Erythroblast (primary cell): ENCODE data around the gene CIAO1.
"Not testable (repeated sequence)": the region's sequence is repeated elsewhere in the genome, so short reads cannot be mapped to it uniquely, and the experiment has no call there.

Experiments used
- DNase-seq, 2 experiments: peaks; one replicate each; lab custom pipeline; 2025; lab: John Stamatoyannopoulos, UW
- GATA1 ChIP-seq: IDR thresholded peaks from 2 replicates; pipeline ENCODE4 v1.6.1; 2011; ENCODE audit warnings: low read depth, mild to moderate bottlenecking, control low read depth, low read length, moderate library complexity
- POLR2A ChIP-seq: IDR thresholded peaks from 2 replicates; pipeline ENCODE4 v1.6.1; 2011; ENCODE audit warnings: mild to moderate bottlenecking, low read length

CIAO1 gene

DNA sequence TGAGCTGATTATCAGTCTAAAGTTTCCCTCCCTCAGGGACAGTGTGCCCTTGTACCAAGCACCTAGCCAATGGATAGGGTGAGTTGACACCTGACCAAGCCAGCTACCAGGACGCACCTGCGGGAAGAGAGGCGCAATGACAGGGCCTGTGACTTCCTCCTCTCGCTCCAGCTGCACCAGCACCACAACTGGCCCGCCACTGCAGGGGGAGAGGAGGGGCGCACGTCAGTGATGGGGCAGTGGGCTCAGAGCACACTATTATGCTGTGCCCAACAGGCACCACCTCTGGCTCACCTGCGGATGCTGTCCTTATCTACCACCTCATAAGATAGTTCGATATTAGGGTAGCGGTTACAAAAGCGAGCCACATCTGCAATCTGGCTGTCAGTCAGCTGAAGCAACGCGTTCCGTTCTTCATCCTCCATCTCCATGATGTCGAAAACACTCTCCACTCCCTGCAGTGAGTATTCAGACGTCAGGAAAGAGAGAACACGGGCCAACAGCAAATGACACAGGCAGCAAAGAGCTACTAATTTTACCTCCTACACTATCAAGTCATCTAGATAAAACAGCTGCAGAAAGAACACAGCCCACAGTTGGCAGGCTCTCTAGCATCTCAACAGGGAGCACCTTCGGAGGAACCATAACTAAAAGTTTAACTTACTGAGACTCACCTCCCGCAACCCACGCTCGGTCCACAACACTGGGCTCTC lies 10.9 kb downstream of the CIAO1 start:
- no peak for DNase-seq
- TF ChIP-seq POLR2A = no peak
- TF ChIP-seq GATA1 = no peak

DNA sequence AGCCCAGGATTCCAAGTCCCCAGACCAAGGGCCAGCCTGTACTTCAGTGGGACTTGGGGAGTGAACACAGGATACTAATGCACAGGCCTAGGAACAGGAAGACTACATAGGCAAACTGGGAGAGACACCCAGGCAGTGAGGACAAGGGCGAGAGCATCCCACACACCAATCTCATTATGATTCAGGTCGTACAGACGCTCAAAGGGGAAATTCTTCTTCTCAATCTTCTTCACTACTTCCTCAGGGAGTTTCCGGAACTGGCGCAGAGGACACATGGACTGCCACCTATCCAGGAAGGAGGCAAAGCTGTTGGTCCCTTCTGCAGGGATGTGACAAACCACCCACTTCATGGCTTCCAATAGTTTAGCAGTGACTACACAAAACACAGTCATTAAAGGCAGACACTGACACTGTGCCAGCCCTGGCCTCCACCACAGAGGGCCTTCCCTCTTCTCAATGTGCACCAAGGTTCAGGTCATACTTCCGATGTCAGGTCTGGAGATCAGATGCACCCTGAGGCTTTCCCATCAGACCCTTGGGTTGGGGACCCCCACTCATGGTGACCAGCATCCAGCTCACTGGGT lies 21.3 kb downstream of the CIAO1 start:
- no peak for DNase-seq
- no peak for TF ChIP-seq GATA1
- no peak for TF ChIP-seq POLR2A

GRCh38 chr2:96291751-96292150 lies 25.7 kb downstream of the CIAO1 start:
- DNase-seq = no peak
- no peak for TF ChIP-seq GATA1
- TF ChIP-seq POLR2A = no peak

DNA sequence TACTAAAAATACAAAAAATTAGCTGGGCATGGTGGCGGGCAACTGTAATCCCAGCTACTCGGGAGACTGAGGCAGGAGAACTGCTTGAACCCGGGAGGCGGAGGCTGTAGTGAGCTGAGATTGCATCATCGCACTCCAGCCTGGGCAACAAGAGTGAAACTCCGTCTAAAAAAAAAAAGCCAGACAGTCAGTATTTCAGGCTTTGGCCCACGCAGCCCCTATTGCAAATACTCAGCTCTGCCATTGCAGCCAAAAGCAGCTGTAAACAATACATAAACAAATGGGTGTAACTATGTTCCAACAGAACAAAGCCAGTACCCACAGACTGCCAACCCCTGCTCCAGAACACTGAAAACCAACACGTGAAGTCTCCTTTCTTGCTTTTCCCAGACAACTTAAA lies 28.2 kb downstream of the CIAO1 start:
- DNase-seq = not testable (repeated sequence)

GRCh38 chr2:96296925-96297324 lies 30.9 kb downstream of the CIAO1 start:
- TF ChIP-seq POLR2A = no peak
- no peak for TF ChIP-seq GATA1
- no peak for DNase-seq

- DNase-seq = peak; percentile 57 to 83
- TF ChIP-seq POLR2A = no peak
- TF ChIP-seq GATA1 = no peak
Measured at GRCh38 chr2:96301865-96302264, 35.8 kb downstream of the CIAO1 start.

DNA sequence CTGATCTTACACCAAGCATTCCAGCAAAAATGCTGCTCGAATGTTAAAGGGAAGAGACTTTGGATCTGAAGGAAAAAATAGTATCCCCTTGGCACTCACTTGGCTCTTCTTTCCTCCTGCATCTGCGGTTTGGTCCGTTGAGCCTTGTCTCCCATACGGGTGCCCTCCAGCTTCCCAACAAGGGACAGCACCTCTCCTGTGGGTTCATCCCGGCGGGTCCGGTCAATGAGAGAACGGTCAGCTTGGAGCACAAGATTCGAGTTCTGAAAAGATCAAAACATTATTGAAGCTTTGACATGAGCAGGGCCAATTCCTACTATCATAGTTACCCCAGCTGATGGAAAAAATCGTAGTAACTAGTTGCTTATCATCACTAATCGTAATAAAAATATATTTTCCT lies 38.6 kb downstream of the CIAO1 start:
- TF ChIP-seq GATA1 = no peak
- no peak for DNase-seq

- no peak for TF ChIP-seq GATA1
- peak; percentile 96 for TF ChIP-seq POLR2A
- DNase-seq = peak; percentile 94
Measured at GRCh38 chr2:96305091-96305978, 39.3 kb downstream of the CIAO1 start, which contains the start of gene SNRNP200. TSS of gene SNRNP200 (minus strand) at chr2:96305546. CDS start at chr2:96305437, 109 bp downstream.

- TF ChIP-seq POLR2A = no peak
- TF ChIP-seq GATA1 = no peak
- peak in 1 of 2 experiments; percentile 40 for DNase-seq
Measured at GRCh38 chr2:96305979-96306308, 39.9 kb downstream of the CIAO1 start.

DNA sequence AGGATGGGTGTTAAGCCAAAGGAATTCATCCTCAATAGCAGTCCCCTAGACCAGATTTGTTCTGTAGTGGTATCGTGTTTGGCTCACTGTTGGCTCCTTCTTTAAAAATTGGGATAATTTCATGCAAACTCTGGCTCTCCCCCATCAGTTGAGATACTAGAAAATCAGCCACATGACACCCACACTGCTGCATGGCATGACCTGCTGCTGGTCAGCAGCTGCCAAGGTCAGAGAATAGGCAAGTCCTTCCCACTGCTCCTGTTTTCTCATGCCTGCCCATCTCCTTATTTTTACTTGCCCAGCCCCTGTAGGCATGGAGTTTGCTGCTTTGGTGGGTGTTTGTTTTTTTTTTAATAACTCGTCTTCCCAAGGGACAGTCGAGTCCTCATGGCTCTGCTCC lies 40.3 kb downstream of the CIAO1 start:
- no peak for TF ChIP-seq GATA1
- TF ChIP-seq POLR2A = no peak
- DNase-seq = peak in 1 of 2 experiments; percentile 31

- TF ChIP-seq GATA1 (no peak), POLR2A (no peak)
- peak in 1 of 2 experiments; percentile 28 for DNase-seq
Measured at GRCh38 chr2:96308248-96308647, 42.2 kb downstream of the CIAO1 start.

DNA sequence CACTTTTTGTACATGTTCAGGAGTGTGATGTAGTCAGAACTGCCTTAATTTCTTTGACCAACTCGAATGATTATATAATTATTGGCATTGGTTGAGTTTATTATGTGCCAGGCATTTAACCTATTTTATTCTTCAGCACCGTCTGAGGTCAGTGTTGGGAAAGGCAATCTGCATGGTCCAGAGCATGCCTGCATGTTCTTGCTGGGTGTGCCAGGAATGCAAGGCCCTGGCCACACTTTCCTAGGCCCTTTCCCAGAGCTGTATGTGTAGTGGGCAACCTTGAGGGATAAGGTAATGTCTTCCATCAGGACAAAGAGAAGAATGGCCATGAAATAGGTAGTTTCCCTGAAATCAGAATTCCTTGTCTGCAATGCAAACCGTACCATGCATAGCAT lies 49.0 kb downstream of the CIAO1 start:
- TF ChIP-seq GATA1 = no peak
- no peak for TF ChIP-seq POLR2A

DNA sequence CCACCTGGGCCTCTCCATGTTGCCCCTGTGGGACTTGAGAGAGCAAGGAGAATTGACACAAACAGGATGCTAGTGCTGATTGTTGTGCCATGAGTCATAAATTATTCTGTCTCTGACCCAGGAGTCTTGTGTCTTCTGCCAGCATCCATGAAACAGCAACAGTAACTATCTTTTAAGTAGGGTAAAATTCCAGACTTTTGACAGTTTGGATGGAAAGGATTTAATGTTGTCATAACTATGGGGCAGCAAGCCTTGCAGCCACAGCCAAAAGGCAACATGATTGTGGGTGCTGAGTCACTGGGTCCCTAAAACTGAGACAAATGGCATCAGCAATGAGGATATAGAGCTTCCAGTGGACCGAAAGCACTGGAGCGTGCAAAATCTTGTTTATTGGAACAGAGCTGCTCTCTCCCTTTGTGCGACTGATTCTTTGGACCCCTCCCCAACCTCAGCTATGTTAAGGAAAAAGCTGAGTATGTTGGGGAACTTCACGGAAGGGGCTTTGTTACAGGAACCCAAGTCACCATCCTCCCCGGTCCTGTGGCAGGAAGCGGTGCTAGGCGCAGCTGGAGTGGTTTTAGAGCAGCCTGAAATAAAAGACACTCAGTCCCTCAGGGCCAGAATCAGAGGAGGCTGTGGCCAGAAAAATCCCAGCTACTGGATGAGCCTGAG lies 49.5 kb downstream of the CIAO1 start:
- TF ChIP-seq POLR2A (no peak), GATA1 (no peak)
- no peak for DNase-seq

More for the DNA sequence above, 49.0 kb downstream of the CIAO1 start:
- DNase-seq = no peak
